Measurements from ENCODE around the gene SLC6A13. TPM values are rescaled to one million over a fixed set of nuclear protein-coding genes. Genes with fewer than 3 reads are reported as not detected.

Gene SLC6A13
- total RNA-seq, 1 donor from 2014 or later, result not detected

- no peak for DNase-seq (ENCODE audit: low read depth)
- H3K4me3 ChIP-seq (ENCODE audit: low read depth, low read length), result no peak overlapping the region
- TF ChIP-seq, protein P1, sequence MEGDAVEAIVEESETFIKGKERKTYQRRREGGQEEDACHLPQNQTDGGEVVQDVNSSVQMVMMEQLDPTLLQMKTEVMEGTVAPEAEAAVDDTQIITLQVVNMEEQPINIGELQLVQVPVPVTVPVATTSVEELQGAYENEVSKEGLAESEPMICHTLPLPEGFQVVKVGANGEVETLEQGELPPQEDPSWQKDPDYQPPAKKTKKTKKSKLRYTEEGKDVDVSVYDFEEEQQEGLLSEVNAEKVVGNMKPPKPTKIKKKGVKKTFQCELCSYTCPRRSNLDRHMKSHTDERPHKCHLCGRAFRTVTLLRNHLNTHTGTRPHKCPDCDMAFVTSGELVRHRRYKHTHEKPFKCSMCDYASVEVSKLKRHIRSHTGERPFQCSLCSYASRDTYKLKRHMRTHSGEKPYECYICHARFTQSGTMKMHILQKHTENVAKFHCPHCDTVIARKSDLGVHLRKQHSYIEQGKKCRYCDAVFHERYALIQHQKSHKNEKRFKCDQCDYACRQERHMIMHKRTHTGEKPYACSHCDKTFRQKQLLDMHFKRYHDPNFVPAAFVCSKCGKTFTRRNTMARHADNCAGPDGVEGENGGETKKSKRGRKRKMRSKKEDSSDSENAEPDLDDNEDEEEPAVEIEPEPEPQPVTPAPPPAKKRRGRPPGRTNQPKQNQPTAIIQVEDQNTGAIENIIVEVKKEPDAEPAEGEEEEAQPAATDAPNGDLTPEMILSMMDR (conservative IDR thresholded peaks at IDR 0.05; ENCODE audit: low read depth, low read length), result no peak
These were observed 30.6 kb upstream of the SLC6A13 start for GRCh38 chr12:293199-293598.

DNA sequence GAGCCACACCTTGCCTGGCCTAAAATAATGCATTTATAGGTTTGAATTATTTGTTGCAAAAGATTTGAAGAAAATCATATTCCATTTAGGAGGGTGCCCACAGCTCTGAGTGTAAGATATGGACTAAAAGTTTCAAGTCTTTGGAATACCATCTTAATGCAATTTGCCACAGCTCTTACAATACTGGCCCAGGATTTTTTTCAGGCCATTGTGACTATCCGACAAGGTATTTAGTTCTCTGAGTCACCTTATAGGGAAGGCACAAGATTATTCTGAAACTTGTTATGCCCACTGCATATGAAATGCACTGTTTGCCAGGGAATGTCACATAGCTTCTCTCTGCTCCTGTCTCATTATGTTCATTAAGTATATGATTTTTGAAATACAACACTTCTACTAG is 29.6 kb upstream of the SLC6A13 start:
- TF ChIP-seq, protein P1 (conservative IDR thresholded peaks at IDR 0.05; ENCODE audit: low read depth, low read length), result no peak
- DNase-seq (ENCODE audit: low read depth), result no peak
- no peak overlapping the region for H3K4me3 ChIP-seq (ENCODE audit: low read depth, low read length)

- no peak overlapping the region for H3K4me3 ChIP-seq (ENCODE audit: low read depth, low read length)
- no peak for DNase-seq (ENCODE audit: low read depth)
- TF ChIP-seq, protein P1 (conservative IDR thresholded peaks at IDR 0.05; ENCODE audit: low read depth, low read length), result no peak
These were observed 28.6 kb upstream of the SLC6A13 start for GRCh38 chr12:291153-291723.

GRCh38 chr12:288687-289086 is 26.1 kb upstream of the SLC6A13 start:
- TF ChIP-seq, protein P1 (conservative IDR thresholded peaks at IDR 0.05; ENCODE audit: low read depth, low read length), result no peak
- peak; percentile 35 for DNase-seq (ENCODE audit: low read depth)

GRCh38 chr12:286531-287300 is 24.1 kb upstream of the SLC6A13 start:
- TF ChIP-seq, protein P1 (conservative IDR thresholded peaks at IDR 0.05; ENCODE audit: low read depth, low read length), result no peak
- no peak overlapping the region for H3K4me3 ChIP-seq (ENCODE audit: low read depth, low read length)
- no peak for DNase-seq (ENCODE audit: low read depth)

More at GRCh38 chr12:288687-289086, 26.1 kb upstream of the SLC6A13 start:
- H3K4me3 ChIP-seq (ENCODE audit: low read depth, low read length), result no peak overlapping the region

DNA sequence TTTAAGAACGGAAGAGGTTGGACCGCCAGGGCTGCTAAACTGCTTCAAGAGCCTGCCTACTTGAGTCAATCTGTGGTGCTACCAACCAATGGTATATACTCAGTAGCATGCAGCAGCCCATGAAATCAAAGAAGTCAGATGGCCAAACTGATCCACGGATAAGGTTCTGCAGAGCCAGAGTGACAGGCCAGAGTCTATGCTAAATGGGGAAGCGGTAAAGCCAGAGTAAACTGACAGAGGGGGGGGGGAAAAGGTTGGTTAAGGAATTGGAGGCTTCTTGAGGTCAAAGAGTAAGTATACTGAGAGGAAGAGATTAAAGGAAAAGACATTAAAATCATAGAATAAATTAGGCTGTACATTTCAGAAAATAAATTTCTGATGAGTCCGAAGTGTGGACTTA is 15.4 kb upstream of the SLC6A13 start:
- DNase-seq (ENCODE audit: low read depth), result no peak
- TF ChIP-seq, protein P1 (conservative IDR thresholded peaks at IDR 0.05; ENCODE audit: low read depth, low read length), result no peak
- no peak overlapping the region for H3K4me3 ChIP-seq (ENCODE audit: low read depth, low read length)

Data from epithelial cell of proximal tubule (primary cell).